Transverse colon (tissue), 4 donors: ENCODE data around the gene TTC12.

Experiments used
- EP300 ChIP-seq: sonication (generic); formaldehyde crosslinking; IDR thresholded peaks from one replicate; pipeline ENCODE4 v1.6.1; 2017; ENCODE audit warnings: antibody characterized with exemption, low read depth
- POLR2A ChIP-seq: fragments of 450-650 bp; IDR thresholded peaks from one replicate; pipeline ENCODE4 v1.6.1; 2016; ENCODE audit warnings: antibody characterized with exemption, mild to moderate bottlenecking, moderate library complexity
- POLR2AphosphoS5 ChIP-seq, 3 donors: sonication (generic); formaldehyde crosslinking; IDR thresholded peaks; one replicate each; pipeline ENCODE4 v1.6.1; 2016; ENCODE audit warnings: antibody characterized with exemption in 3 of 3
- TF ChIP-seq, protein P1 (sequence below), 5 experiments: fragments of 200-600 bp in 3 of 5; fragments of 450-650 bp in 2 of 5; sonication (generic) in 3 of 5; IDR thresholded peaks; 1 replicate in 2 of 5; 2 replicates in 3 of 5; pipeline ENCODE4 v1.5.1; 2016 to 2017; ENCODE audit warnings: antibody characterized with exemption in 5 of 5, inconsistent platforms in 3 of 5, mild to moderate bottlenecking in 2 of 5, moderate library complexity in 1 of 5

DNA sequence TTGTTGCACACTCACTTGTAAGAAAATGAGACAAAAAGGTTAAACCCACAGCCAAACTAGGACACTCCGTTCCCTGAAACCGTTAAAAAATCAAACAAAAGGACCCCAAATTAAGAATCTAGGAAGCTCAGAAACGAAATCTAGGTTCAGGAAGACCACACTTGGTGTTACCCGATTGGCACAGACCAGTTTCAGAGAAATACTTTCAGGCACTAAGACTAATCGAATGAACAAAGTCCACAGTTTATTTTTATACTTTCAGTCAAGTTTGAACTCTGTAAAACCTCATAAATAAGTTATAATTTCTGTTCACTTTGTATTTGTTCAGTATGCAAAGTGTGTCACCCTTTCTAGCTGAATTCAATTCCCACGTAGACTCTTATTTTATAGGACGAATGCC, 38.8 kb upstream of the TTC12 start:
- TF ChIP-seq, protein P1, sequence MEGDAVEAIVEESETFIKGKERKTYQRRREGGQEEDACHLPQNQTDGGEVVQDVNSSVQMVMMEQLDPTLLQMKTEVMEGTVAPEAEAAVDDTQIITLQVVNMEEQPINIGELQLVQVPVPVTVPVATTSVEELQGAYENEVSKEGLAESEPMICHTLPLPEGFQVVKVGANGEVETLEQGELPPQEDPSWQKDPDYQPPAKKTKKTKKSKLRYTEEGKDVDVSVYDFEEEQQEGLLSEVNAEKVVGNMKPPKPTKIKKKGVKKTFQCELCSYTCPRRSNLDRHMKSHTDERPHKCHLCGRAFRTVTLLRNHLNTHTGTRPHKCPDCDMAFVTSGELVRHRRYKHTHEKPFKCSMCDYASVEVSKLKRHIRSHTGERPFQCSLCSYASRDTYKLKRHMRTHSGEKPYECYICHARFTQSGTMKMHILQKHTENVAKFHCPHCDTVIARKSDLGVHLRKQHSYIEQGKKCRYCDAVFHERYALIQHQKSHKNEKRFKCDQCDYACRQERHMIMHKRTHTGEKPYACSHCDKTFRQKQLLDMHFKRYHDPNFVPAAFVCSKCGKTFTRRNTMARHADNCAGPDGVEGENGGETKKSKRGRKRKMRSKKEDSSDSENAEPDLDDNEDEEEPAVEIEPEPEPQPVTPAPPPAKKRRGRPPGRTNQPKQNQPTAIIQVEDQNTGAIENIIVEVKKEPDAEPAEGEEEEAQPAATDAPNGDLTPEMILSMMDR (IDR thresholded peaks at IDR 0.05), result no peak
- TF ChIP-seq POLR2AphosphoS5 (IDR thresholded peaks at IDR 0.05) (no peak), POLR2A (no peak), EP300 (no peak)
